ENCODE data around the gene FNIP2. TPM values are rescaled to one million over a fixed set of nuclear protein-coding genes. Genes with fewer than 3 reads are reported as not detected.
A peak's percentile ranks its signal among the peaks of the same experiment; 100 is the strongest.
"Not testable (repeated sequence)": the region's sequence is repeated elsewhere in the genome, so short reads cannot be mapped to it uniquely, and the experiment has no call there.

The FNIP2 gene
- polyA plus RNA-seq, 1 donor from 2014 or later: 51.7 TPM

DNA sequence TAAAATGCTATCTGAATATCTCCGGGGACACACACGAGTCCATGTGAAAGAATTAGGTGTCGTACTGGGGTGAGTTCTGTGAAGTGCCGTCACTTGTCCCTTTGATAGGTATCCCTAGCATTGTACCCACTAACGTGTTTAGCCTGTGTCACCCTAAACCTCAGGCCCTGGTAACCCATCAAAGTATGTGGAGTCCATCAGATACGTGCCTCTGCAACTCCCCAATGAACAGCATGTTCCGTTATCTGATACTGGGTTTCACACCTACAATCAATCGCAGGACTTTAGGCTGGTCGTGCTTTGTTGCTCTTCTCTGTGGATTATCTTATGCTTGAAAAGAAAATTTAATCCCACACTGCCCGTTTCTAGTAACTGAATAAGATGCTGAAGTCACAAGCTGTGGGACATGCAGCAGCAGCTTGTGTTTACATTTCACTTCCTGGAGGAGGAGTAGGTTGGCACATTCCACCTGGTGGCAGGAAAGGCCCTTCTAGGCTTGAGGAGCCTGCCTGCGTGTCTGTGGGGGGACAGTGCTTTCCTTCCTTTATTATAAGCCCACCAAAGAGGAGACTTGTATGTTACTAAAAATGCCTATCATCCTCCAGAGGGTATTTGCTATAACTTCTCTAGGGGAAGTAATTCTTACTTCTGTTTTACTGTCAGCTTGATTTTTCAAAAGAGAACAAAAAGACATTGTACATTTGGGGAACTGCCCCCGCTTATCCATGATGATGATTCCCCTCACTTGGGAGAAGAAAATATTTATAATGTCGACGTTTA, 127.2 kb downstream of the FNIP2 start:
- Histone ChIP-seq H3K27me3 (ENCODE audit: insufficient read depth, low read depth, low read length) (no peaks in the 10 kb centered on the region), H3K4me3 (ENCODE audit: low read length) (no peak overlapping the region), H3K79me2 (replicated peaks; ENCODE audit: insufficient read depth, low read length) (no peaks in the 10 kb centered on the region), H3K9me2 (ENCODE audit: insufficient read depth, low read length) (no peaks in the 10 kb centered on the region), H3K4me2 (ENCODE audit: low read length) (no peak overlapping the region), H3K27ac (ENCODE audit: low read length) (no peak overlapping the region), H3K9ac (ENCODE audit: low read length) (no peak overlapping the region), H3F3A (ENCODE audit: insufficient read depth, low read length, poor library complexity, severe bottlenecking) (no peaks in the 10 kb centered on the region), H3K36me3 (ENCODE audit: insufficient read depth, low read length) (peaks cover 3% of the 10 kb centered on the region), H3K9me3 (ENCODE audit: low read length) (no peaks in the 10 kb centered on the region), H2AFZ (ENCODE audit: low read depth, low read length) (no peak overlapping the region), H4K20me1 (ENCODE audit: insufficient read depth) (no peaks in the 10 kb centered on the region)
- peak; percentile 40 for TF ChIP-seq CTCF (IDR thresholded peaks at IDR 0.05; ENCODE audit: poor library complexity, severe bottlenecking)
- no peak for TF ChIP-seq EP300 (conservative IDR thresholded peaks at IDR 0.05; ENCODE audit: poor library complexity, severe bottlenecking)
- TF ChIP-seq POLR2AphosphoS5 (IDR thresholded peaks at IDR 0.05): no peak
- TF ChIP-seq EZH2 (IDR thresholded peaks at IDR 0.05; ENCODE audit: borderline replicate concordance, insufficient read depth, low read length, poor library complexity, severe bottlenecking): no peak
- no peak for TF ChIP-seq MXI1 (conservative IDR thresholded peaks at IDR 0.05; ENCODE audit: poor library complexity, severe bottlenecking)
- peak; percentile 62 for TF ChIP-seq SMC3 (conservative IDR thresholded peaks at IDR 0.05; ENCODE audit: poor library complexity)
- peak; percentile 57 for TF ChIP-seq RAD21 (conservative IDR thresholded peaks at IDR 0.05)
- no peak for TF ChIP-seq TAF1 (IDR thresholded peaks at IDR 0.05; ENCODE audit: low read depth)
- no peak for TF ChIP-seq REST (IDR thresholded peaks at IDR 0.05; ENCODE audit: borderline replicate concordance)

DNA sequence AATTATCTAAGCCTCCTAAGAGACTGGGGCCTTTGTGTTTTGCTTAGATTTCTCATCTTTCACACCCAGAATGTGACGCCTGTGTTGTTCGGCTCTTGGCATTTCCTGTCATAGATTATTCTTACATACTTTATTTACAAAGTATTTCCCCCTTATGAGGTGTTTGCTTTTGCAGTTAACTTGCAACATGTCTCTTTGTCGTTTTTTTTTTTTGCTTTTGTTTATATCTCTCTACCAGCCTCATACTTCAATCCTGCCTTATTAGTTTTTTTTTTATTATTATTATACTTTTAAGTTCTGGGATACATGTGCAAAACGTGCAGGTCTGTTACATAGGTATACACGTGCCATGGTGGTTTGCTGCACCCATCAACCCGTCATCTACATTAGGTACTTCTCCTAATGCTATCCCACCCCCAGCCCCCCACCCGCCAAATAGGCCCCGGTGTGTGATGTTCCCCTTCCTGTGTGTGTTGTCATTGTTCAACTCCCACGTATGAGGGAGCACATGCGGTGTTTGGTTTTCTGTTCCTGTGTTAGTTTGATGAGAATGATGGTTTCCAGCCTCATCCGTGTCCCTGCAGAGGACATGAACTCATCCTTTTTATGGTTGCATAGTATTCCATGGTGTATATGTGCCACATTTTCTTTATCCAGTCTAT, 127.9 kb downstream of the FNIP2 start:
- not testable (repeated sequence) for H3K36me3 ChIP-seq (ENCODE audit: insufficient read depth, low read length); H3K79me2 ChIP-seq (replicated peaks; ENCODE audit: insufficient read depth, low read length); H3K27me3 ChIP-seq (ENCODE audit: insufficient read depth, low read depth, low read length); H3K9me2 ChIP-seq (ENCODE audit: insufficient read depth, low read length); H3K9me3 ChIP-seq (ENCODE audit: low read length); H3K4me2 ChIP-seq (ENCODE audit: low read length); H3K9ac ChIP-seq (ENCODE audit: low read length); H4K20me1 ChIP-seq (ENCODE audit: insufficient read depth); H2AFZ ChIP-seq (ENCODE audit: low read depth, low read length); H3K4me3 ChIP-seq (ENCODE audit: low read length); H3F3A ChIP-seq (ENCODE audit: insufficient read depth, low read length, poor library complexity, severe bottlenecking); H3K27ac ChIP-seq (ENCODE audit: low read length)

DNA sequence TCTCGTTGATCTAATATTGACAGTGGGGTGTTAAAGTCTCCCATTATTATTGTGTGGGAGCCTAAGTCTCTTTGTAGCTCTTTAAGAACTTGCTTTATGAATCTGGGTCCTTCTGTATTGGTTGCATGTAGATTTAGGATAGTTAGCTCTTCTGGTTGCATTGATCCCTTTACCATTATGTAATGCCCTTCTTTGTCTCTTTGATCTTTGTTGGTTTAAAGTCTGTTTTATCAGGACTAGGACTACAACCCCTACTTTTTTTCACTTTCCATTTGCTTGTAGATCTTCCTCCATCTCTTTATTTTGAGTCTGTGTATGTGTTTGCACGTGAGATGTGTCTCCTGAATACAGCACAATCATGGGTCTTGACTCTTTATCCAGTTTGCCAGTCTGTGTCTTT, 131.6 kb downstream of the FNIP2 start:
- H3K4me2 ChIP-seq (ENCODE audit: low read length); H3K9me3 ChIP-seq (ENCODE audit: low read length); H3K27me3 ChIP-seq (ENCODE audit: insufficient read depth, low read depth, low read length); H3K9me2 ChIP-seq (ENCODE audit: insufficient read depth, low read length); H2AFZ ChIP-seq (ENCODE audit: low read depth, low read length); H3F3A ChIP-seq (ENCODE audit: insufficient read depth, low read length, poor library complexity, severe bottlenecking); H3K4me3 ChIP-seq (ENCODE audit: low read length); H3K79me2 ChIP-seq (replicated peaks; ENCODE audit: insufficient read depth, low read length); H3K9ac ChIP-seq (ENCODE audit: low read length); H4K20me1 ChIP-seq (ENCODE audit: insufficient read depth); H3K36me3 ChIP-seq (ENCODE audit: insufficient read depth, low read length); H3K27ac ChIP-seq (ENCODE audit: low read length): not testable (repeated sequence)

DNA sequence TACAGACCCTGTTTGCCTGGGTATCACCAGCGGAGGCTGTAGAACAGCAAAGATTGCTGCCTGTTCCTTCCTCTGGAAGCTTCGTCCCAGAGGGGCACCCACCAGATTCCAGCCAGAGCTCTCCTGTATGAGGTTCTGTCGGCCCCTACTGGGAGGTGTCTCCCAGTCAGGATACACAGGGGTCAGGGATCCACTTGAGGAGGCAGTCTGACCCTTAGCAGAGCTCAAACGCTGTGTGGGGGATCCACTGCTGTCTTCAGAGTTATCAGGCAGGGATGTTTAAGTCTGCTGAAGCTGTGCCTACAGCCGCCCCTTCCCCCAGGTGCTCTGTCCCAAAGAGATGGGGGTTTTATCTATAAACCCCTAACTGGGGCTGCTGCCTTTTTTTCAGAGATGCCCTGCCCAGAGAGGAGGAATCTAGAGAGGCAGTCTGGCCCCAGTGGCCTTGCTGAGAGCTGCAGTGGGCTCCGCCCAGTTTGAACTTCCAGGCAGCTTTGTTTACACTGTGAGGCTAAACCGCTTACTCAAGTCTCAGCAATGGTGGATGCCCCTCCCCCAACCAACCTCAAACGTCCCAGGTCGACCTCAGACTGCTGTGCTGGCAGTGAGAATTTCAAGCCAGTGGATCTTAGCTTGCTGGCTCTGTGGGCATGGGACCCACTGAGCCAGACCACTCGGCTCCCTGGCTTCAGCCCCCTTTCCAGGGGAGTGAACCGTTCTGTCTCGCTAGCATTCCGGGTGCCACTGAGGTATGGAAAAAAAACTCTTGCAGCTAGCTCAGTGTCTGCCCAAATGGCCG, 133.7 kb downstream of the FNIP2 start:
- H3K9ac ChIP-seq (ENCODE audit: low read length); H3K9me2 ChIP-seq (ENCODE audit: insufficient read depth, low read length); H2AFZ ChIP-seq (ENCODE audit: low read depth, low read length); H4K20me1 ChIP-seq (ENCODE audit: insufficient read depth); H3K4me2 ChIP-seq (ENCODE audit: low read length); H3K9me3 ChIP-seq (ENCODE audit: low read length); H3F3A ChIP-seq (ENCODE audit: insufficient read depth, low read length, poor library complexity, severe bottlenecking); H3K36me3 ChIP-seq (ENCODE audit: insufficient read depth, low read length); H3K27me3 ChIP-seq (ENCODE audit: insufficient read depth, low read depth, low read length); H3K79me2 ChIP-seq (replicated peaks; ENCODE audit: insufficient read depth, low read length); H3K27ac ChIP-seq (ENCODE audit: low read length); H3K4me3 ChIP-seq (ENCODE audit: low read length): not testable (repeated sequence)

Data from neural cell (in vitro differentiated cells).